IPS-20b (cell line): Measurements from ENCODE around the gene CATSPERD.
A peak's percentile ranks its signal among the peaks of the same experiment; 100 is the strongest.

Experiments used
- H3K27ac ChIP-seq: one replicate; pipeline ENCODE4 v1.5.1; 2013; ENCODE audit warnings: low read length
- H3K27me3 ChIP-seq: 2 replicates; pipeline ENCODE4 v1.6.1; 2013; ENCODE audit warnings: mild to moderate bottlenecking, low read length, inconsistent platforms; ENCODE audit not compliant: insufficient read depth
- H3K36me3 ChIP-seq: 2 replicates; pipeline ENCODE4 v1.6.1; 2013; ENCODE audit warnings: low read depth, mild to moderate bottlenecking, inconsistent platforms, low read length, moderate library complexity; ENCODE audit not compliant: insufficient read depth
- H3K4me1 ChIP-seq: 2 replicates; pipeline ENCODE4 v1.6.1; 2013; ENCODE audit warnings: mild to moderate bottlenecking, control low read depth, inconsistent platforms, low read length, moderate library complexity; ENCODE audit not compliant: insufficient read depth
- H3K4me3 ChIP-seq: 2 replicates; pipeline ENCODE4 v1.5.1; 2013; ENCODE audit warnings: mild to moderate bottlenecking, low read length, inconsistent platforms
- H3K9ac ChIP-seq: 2 replicates; pipeline ENCODE4 v1.6.1; 2013; ENCODE audit warnings: low read depth, mild to moderate bottlenecking, inconsistent platforms, low read length, moderate library complexity
- H3K9me3 ChIP-seq: 2 replicates; pipeline ENCODE4 v1.6.1; 2013; ENCODE audit warnings: mild to moderate bottlenecking, low read depth, low read length, inconsistent platforms; ENCODE audit not compliant: insufficient read depth

The CATSPERD gene

DNA sequence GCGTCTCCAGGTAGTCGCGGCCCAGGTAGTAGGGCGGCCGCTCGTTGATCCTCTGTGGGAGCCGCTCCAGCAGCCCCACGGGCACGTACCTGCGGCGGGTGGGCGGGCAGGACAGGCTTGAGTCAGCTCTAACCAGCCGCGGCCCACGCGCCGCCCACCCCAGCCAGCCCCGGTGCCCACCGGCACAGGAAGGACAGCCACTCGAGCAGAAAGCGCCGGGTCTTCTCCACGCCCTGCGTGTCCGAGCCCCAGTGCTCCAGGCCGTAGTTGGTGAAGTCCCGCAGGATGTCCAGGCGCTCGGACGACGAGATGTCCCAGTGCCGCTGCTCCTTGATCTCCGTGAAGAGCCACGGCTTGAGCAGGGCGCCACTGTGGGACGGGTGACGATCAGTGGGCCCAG, 65.0 kb downstream of the CATSPERD start:
- Histone ChIP-seq H3K27ac (no peak overlapping the region), H3K9ac (no peak overlapping the region), H3K36me3 (peaks cover 43% of the 10 kb centered on the region), H3K9me3 (no peaks in the 10 kb centered on the region; the same call in 1 of the 2 replicates), H3K4me1 (no peaks in the 10 kb centered on the region), H3K4me3 (no peak overlapping the region), H3K27me3 (no peaks in the 10 kb centered on the region)

- Histone ChIP-seq H3K4me3 (no peak overlapping the region), H3K27me3 (no peaks in the 10 kb centered on the region), H3K9ac (no peak overlapping the region), H3K9me3 (no peaks in the 10 kb centered on the region; the same call in 1 of the 2 replicates), H3K27ac (no peak overlapping the region), H3K36me3 (peaks cover 43% of the 10 kb centered on the region), H3K4me1 (no peaks in the 10 kb centered on the region)
These were observed 66.4 kb downstream of the CATSPERD start for GRCh38 chr19:5786593-5787408.

DNA sequence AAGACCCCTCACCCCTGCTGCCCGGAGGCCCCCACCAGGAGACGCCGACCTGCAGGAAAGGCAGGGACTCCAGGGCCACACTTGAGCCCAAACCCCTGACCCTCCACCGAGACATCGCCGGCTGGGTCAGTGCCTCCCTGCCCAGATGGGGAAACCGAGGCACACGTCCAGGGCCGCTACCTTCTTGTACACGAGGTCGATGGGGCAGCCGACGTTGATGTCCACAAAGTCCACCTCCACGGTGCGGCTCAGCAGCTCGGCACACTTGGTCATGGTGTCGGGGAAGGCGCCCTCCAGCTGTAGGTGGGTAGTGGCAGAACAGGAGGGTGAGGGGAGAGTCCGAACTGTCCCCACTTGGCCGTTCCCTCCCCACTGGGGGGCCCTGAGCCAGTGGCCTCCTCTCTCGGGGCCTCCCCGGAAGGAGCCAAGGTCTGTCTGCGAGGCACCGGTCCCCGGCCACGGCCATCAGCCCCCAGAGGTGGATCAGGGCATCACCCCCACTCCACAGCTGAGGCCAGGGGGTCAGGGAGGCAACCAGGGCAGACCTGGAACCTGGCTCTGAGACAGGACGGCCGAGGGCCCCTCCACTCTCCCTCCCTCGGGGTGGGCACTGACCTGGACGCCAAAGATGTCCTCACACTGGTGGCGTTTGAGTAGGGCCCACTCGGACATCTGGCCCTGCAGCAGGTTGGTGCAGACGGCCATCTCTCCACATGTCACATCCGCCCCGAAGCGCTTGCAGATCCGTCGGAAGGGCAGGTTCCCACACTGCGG, 67.2 kb downstream of the CATSPERD start:
- Histone ChIP-seq H3K4me1 (no peaks in the 10 kb centered on the region), H3K36me3 (peaks cover 43% of the 10 kb centered on the region), H3K9ac (no peak overlapping the region), H3K27me3 (no peaks in the 10 kb centered on the region), H3K9me3 (no peaks in the 10 kb centered on the region; the same call in 1 of the 2 replicates), H3K4me3 (no peak overlapping the region), H3K27ac (no peak overlapping the region)

GRCh38 chr19:5788422-5788821, 68.0 kb downstream of the CATSPERD start:
- H3K36me3 ChIP-seq: peaks cover 43% of the 10 kb centered on the region
- H3K4me1 ChIP-seq: no peaks in the 10 kb centered on the region
- no peak overlapping the region for H3K4me3 ChIP-seq
- H3K27ac ChIP-seq: no peak overlapping the region
- H3K27me3 ChIP-seq: no peaks in the 10 kb centered on the region
- H3K9ac ChIP-seq: no peak overlapping the region
- H3K9me3 ChIP-seq: no peaks in the 10 kb centered on the region; the same call in 1 of the 2 replicates

GRCh38 chr19:5789351-5789761, 68.9 kb downstream of the CATSPERD start:
- Histone ChIP-seq H3K4me3 (no peak overlapping the region), H3K9me3 (no peaks in the 10 kb centered on the region; the same call in 1 of the 2 replicates), H3K27me3 (no peaks in the 10 kb centered on the region), H3K9ac (no peak overlapping the region), H3K4me1 (no peaks in the 10 kb centered on the region), H3K27ac (no peak overlapping the region), H3K36me3 (peaks cover 43% of the 10 kb centered on the region)

- no peaks in the 10 kb centered on the region; the same call in 1 of the 2 replicates for H3K9me3 ChIP-seq
- peak overlapping the region; percentile 83 for H3K4me3 ChIP-seq
- peaks cover 43% of the 10 kb centered on the region for H3K36me3 ChIP-seq
- H3K9ac ChIP-seq: peak overlapping the region; percentile 23; the same call in 1 of the 2 replicates
- H3K27me3 ChIP-seq: no peaks in the 10 kb centered on the region
- no peaks in the 10 kb centered on the region for H3K4me1 ChIP-seq
- no peak overlapping the region for H3K27ac ChIP-seq
These were observed 69.6 kb downstream of the CATSPERD start for GRCh38 chr19:5789886-5790558.

DNA sequence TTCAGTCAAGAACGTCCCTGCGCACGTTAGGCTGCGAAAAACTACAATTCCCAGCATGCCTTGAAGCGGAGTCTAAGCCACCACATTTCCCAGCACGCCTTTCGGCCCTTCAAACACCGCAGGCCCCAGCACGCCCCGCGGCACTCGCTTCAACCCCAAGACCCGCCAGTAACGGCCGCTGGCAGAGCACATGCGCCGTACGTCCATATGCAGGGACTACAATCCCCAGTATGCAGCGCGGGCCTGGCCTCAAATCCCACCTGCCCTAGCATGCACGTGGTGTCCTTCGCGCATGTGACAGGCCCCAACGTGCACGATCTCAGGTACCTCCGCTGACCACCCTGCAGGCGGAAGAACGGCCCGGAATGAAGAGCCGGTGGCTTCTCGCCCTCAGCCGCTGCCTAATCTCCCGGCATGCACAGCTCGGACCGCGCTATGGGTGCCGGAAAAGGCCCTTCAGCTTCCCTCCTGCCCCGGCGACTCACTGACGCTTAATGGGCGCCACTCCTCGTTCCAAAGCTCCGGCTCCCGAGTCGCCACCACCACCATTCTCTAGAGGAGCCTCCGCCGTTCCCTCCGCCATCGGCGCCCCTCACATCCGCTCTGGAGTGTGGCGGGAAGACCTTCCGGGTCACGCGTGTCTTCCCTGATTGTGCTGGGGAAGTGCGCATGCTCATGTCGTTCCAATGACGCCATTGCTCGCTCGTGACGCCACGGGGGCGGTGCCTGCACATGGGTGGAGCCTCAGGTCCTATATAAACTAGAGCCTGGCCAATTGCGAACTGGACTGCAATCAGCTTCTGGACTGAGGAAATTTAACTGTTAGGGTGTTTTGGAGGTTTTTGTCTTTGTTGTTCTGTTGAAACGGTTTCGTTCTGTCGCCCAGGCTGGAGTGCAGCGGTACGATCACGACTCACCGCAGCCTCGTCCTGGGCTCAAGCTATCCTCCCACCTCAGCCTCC, 70.4 kb downstream of the CATSPERD start, which contains the start of gene DUS3L:
TSS of gene DUS3L (minus strand) at position 605 of the 962 bp plus-strand sequence. CDS start at position 583, 22 bp downstream.
- Histone ChIP-seq H3K9me3 (no peaks in the 10 kb centered on the region; the same call in 1 of the 2 replicates), H3K4me3 (peak within 1 kb of the TSS; percentile 83), H3K4me1 (no peaks in the 10 kb centered on the region), H3K27ac (peak within 1 kb of the TSS; percentile 63), H3K36me3 (peaks cover 40% of the 10 kb centered on the region), H3K9ac (peak within 1 kb of the TSS; percentile 92), H3K27me3 (no peaks in the 10 kb centered on the region)

- peaks cover 27% of the 10 kb centered on the region for H3K36me3 ChIP-seq
- H3K4me3 ChIP-seq: no peak overlapping the region
- no peaks in the 10 kb centered on the region for H3K27me3 ChIP-seq
- no peaks in the 10 kb centered on the region for H3K4me1 ChIP-seq
- no peak overlapping the region for H3K9ac ChIP-seq
- no peak overlapping the region for H3K27ac ChIP-seq
- no peaks in the 10 kb centered on the region for H3K9me3 ChIP-seq
These were observed 71.8 kb downstream of the CATSPERD start for GRCh38 chr19:5792224-5792623.

DNA sequence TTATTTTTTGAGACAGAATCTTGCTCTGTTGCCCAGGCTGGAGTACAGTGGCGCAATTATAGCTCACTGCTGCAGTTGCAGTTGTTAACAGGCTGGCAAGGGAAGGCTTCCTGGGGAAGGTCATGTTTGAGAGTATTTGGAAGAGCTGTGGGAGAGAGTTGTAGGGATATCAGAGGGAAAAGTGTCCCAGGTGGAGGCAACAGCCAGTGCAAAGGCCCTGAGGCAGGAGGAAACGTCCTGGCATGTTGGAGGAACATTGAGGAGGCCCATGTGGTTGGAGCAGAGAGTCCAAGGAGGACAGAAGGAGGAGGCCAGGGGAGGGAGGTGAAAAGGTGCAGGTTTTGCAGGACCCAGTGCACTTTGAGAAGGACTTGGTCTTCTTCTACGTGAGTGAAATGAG, 72.8 kb downstream of the CATSPERD start:
- Histone ChIP-seq H3K36me3 (peaks cover 18% of the 10 kb centered on the region), H3K9ac (no peak overlapping the region), H3K27ac (no peak overlapping the region), H3K9me3 (no peaks in the 10 kb centered on the region), H3K4me1 (no peaks in the 10 kb centered on the region), H3K4me3 (no peak overlapping the region), H3K27me3 (no peaks in the 10 kb centered on the region)

DNA sequence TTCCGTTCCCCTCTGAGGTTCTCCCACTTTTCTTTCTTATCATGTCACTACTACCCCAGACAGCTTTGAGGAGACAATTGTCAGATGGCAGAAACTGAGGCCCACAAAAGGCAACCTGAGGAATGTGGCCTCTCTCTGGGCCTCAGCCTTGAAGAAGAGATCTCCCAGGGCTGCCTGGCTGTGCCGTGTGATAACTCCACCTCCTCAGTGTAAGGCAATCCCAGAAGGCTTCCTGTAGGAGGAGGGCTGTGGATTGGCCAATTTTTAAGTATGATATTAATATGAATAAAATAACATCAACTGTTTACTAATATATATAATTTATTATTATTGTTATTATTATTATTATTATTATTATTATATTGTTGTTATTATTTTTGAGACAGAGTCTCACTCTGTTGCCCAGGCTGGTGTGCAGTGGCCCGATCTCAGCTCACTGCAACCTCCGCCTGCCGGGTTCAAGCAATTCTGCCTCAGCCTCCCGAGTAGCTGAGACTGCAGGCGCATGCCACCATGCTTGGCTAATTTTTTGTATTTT, 75.0 kb downstream of the CATSPERD start:
- H3K9ac ChIP-seq: no peak overlapping the region
- H3K9me3 ChIP-seq: no peaks in the 10 kb centered on the region
- H3K4me1 ChIP-seq: no peaks in the 10 kb centered on the region
- H3K4me3 ChIP-seq: no peak overlapping the region
- no peaks in the 10 kb centered on the region for H3K27me3 ChIP-seq
- H3K36me3 ChIP-seq: no peaks in the 10 kb centered on the region
- H3K27ac ChIP-seq: no peak overlapping the region
